GM19238 (cell line): ENCODE results near the gene ANO3.

ENCODE experiments used
- DNase-seq: peaks from one replicate; pipeline ENCODE4 v3.0.0; 2011; ENCODE audit warnings: low spot score; ENCODE audit not compliant: insufficient read length

ANO3 gene

GRCh38 chr11:26353010-26353409 lies 21.1 kb downstream of the ANO3 start:
- DNase-seq, result no peak

- no peak for DNase-seq
Measured at GRCh38 chr11:26359055-26359454, 27.1 kb downstream of the ANO3 start.

- DNase-seq, result no peak
Measured at GRCh38 chr11:26365284-26365683, 33.4 kb downstream of the ANO3 start.

- DNase-seq, result no peak
Measured at GRCh38 chr11:26377619-26378018, 45.7 kb downstream of the ANO3 start.

- no peak for DNase-seq
Measured at GRCh38 chr11:26399336-26399735, 67.4 kb downstream of the ANO3 start.

GRCh38 chr11:26410706-26411366 lies 78.9 kb downstream of the ANO3 start:
- no peak for DNase-seq

GRCh38 chr11:26412955-26413354 lies 81.0 kb downstream of the ANO3 start:
- no peak for DNase-seq

GRCh38 chr11:26418386-26418912 lies 86.5 kb downstream of the ANO3 start:
- DNase-seq, result no peak

- no peak for DNase-seq
Measured at GRCh38 chr11:26420331-26420730, 88.4 kb downstream of the ANO3 start.

- no peak for DNase-seq
Measured at GRCh38 chr11:26424255-26424654, 92.3 kb downstream of the ANO3 start.

GRCh38 chr11:26439854-26440253 lies 107.9 kb downstream of the ANO3 start:
- no peak for DNase-seq

- DNase-seq, result no peak
Measured at GRCh38 chr11:26442131-26442530, 110.2 kb downstream of the ANO3 start.

GRCh38 chr11:26443617-26444016 lies 111.7 kb downstream of the ANO3 start:
- no peak for DNase-seq

- DNase-seq, result no peak
Measured at GRCh38 chr11:26457636-26458035, 125.7 kb downstream of the ANO3 start.

- DNase-seq, result no peak
Measured at GRCh38 chr11:26465274-26465673, 133.3 kb downstream of the ANO3 start.

GRCh38 chr11:26467506-26467905 lies 135.6 kb downstream of the ANO3 start:
- DNase-seq, result no peak

- DNase-seq, result no peak
Measured at GRCh38 chr11:26470992-26471391, 139.1 kb downstream of the ANO3 start.

GRCh38 chr11:26473216-26474194 lies 141.6 kb downstream of the ANO3 start:
- no peak for DNase-seq

GRCh38 chr11:26474401-26474800 lies 142.5 kb downstream of the ANO3 start:
- no peak for DNase-seq

GRCh38 chr11:26477396-26477795 lies 145.5 kb downstream of the ANO3 start:
- no peak for DNase-seq

GRCh38 chr11:26478710-26479109 lies 146.8 kb downstream of the ANO3 start:
- no peak for DNase-seq

GRCh38 chr11:26480041-26480440 lies 148.1 kb downstream of the ANO3 start:
- DNase-seq, result no peak
